GM23248 (cell line): ENCODE measurements around the gene CLEC18C.
"Not testable (repeated sequence)": the region's sequence is repeated elsewhere in the genome, so short reads cannot be mapped to it uniquely, and the experiment has no call there.

Experiments used
- EZH2 ChIP-seq: fragments of 200-600 bp; sonication (generic); IDR thresholded peaks from 2 replicates; pipeline ENCODE4 v1.6.1; 2018; ENCODE audit warnings: antibody characterized with exemption, mild to moderate bottlenecking; ENCODE audit not compliant: insufficient read depth, poor library complexity, severe bottlenecking
- EZH2phosphoT487 ChIP-seq: fragments of 200-600 bp; sonication (generic); IDR thresholded peaks from 2 replicates; pipeline ENCODE4 v1.6.1; 2018; ENCODE audit warnings: antibody characterized with exemption, moderate library complexity, mild to moderate bottlenecking, low read depth; ENCODE audit not compliant: insufficient read depth

DNA sequence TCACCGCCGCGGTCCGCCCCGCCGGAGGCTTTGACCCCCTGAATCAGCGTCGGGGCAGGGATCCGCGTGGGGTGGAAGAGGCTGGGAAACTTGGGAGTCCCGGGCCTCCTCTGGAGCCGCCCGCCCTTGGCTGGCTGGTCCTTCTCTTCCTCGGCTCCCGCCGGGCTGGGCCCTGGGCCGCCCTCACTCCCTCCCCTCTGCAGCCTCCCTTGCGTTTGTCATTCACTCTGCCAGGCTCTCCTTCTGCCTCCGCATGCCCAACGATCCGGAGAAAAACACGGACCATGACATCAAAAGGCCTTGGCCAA, 15.0 kb downstream of the CLEC18C start:
- not testable (repeated sequence) for TF ChIP-seq EZH2, EZH2phosphoT487
